ENCODE results near the gene VPS16. TPM values are rescaled to one million over a fixed set of nuclear protein-coding genes. Genes with fewer than 3 reads are reported as not detected.

VPS16 gene
- total RNA-seq, 1 experiment from 2014 or later = 38.1 TPM

DNA sequence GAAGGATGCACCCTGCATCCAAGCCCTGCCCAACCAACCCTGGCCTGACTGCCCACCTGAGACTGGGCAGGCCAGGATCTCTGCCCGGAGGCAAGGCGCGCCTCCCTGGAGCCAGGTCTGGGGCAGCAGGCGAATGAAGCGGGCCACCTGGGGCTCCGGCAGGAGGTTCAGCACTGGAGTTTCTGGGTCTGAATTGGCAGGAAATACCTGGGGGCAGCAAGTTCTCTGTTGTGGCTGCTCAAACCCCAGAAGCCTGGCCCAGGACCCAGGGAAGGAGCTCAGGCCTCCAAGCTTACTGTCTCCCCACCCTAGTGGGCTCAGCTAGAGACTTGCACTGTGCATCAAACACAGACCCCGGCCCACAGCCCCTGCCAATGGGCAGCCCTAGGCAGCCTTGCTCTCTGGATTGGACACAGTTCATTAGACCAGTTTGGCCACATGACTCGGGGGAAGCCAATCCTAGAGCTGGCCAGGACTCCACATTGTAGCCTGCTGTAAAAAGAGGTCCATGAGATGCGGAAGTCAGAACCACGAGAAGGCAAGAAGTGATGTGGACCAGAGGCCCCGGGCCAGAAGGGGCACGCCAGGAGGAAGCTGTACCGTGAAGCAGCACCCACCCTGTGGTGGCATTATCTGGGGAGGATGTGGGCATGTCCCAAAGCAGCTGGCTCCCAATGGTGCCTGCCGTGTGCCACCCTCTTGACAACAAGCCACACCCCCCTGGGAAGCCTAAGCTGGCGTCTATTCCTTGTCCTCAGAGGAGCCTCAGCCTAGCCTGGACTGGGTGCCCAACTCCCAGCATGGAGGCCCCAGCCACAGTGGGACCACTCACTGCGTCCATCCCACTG, 43.2 kb upstream of the VPS16 start:
- BruUV-seq (replicated peaks) = no TSS peak
- CTCF ChIA-PET = no interaction called here

DNA sequence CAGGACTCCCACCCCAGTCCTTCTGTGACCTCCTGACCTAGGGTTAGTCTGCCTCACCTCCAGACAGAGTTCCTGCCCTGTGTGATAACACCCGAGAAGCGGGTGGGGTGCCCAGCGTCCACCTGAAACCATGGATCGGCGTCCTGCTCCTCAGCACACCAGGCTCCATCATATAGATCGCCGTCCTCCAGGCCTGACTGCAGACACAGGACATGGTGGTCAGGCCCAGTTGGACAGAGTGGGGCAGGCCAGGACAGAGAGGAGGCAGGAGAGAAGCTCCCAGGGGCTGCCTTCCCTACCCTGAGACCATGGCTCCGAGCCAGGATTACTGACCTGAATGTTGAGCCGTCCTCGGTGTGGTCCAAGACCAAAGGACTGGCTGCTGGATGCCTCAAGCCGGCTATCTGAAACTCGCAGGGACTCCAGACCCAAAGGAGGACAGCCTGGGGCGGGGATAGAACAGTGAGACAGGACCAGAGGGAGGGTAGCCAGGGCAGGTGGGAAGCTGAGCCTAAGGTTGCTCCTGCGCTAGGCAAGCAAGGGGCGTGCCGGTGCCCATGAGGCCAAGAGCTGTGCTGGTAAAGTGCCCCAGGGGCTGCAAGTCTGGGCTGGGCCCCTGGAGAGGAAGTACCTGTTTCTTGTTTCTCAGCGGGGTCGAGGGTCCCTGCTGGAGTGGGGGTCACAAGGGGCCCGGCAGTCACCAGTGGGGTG, 42.3 kb upstream of the VPS16 start:
- H3K4me2 ChIP-seq (ENCODE audit: low read length) = peak overlapping the region; percentile 11; the same call in 1 of the 2 replicates
- H3K9ac ChIP-seq (ENCODE audit: low read length) = no peak overlapping the region
- DNase-seq (ENCODE audit: low read depth, low spot score) (no peak), ATAC-seq (no peak)
- H3K79me2 ChIP-seq (ENCODE audit: insufficient read depth, low read length) = no peaks in the 10 kb centered on the region
- ChIA-PET POLR2A (no interaction called here), RAD21 (ENCODE audit: low non-redundant PET in 1 of 2, low total read pairs in 2 of 2, uncharacterized antibody in 2 of 2, unreplicated experiment in 2 of 2) (no interaction called here), CTCF (no interaction called here)
- H3K36me3 ChIP-seq (ENCODE audit: control insufficient read depth in 1 of 2, insufficient read depth in 2 of 2, low read length in 2 of 2) = no peaks in the 10 kb centered on the region
- H3K27me3 ChIP-seq (ENCODE audit: insufficient read depth, low read length) = peaks cover 8% of the 10 kb centered on the region; the same call in 1 of the 2 replicates
- BruUV-seq (replicated peaks) = no TSS peak
- no peak overlapping the region for H3K4me3 ChIP-seq (replicated peaks in 1 of 2; ENCODE audit: low read depth in 1 of 2, low read length in 2 of 2)
- no peak overlapping the region for H3K27ac ChIP-seq (ENCODE audit: low read depth, low read length)
- H2AFZ ChIP-seq (ENCODE audit: low read depth, low read length, poor library complexity, severe bottlenecking) = no peak overlapping the region
- intact Hi-C loops (cut with micrococcal nuclease) = no loop called here
- no peak for TF ChIP-seq ELF1 (IDR thresholded peaks at IDR 0.05; ENCODE audit: borderline replicate concordance, low read depth)
- H4K20me1 ChIP-seq (ENCODE audit: insufficient read depth) = no peaks in the 10 kb centered on the region
- no peaks in the 10 kb centered on the region for H3K9me2 ChIP-seq (ENCODE audit: insufficient read depth)
- no peaks in the 10 kb centered on the region for H3K9me3 ChIP-seq (ENCODE audit: control insufficient read depth in 1 of 2, insufficient read depth in 1 of 2, low read depth in 1 of 2, low read length in 2 of 2)
- peaks cover 8 to 13% of the 10 kb centered on the region in 2 experiments; a peak in 3 of 4 replicates for H3K4me1 ChIP-seq (ENCODE audit: control insufficient read depth in 1 of 2, insufficient read depth in 2 of 2, low read length in 2 of 2)

More for the DNA sequence above, 43.2 kb upstream of the VPS16 start:
- Histone ChIP-seq H3K9me2 (ENCODE audit: insufficient read depth) (no peaks in the 10 kb centered on the region), H3K4me3 (replicated peaks in 1 of 2; ENCODE audit: low read depth in 1 of 2, low read length in 2 of 2) (no peak overlapping the region), H3K4me2 (ENCODE audit: low read length) (no peak overlapping the region), H3K79me2 (ENCODE audit: insufficient read depth, low read length) (no peaks in the 10 kb centered on the region), H4K20me1 (ENCODE audit: insufficient read depth) (no peaks in the 10 kb centered on the region), H3K4me1 (ENCODE audit: control insufficient read depth in 1 of 2, insufficient read depth in 2 of 2, low read length in 2 of 2) (peaks cover 8 to 13% of the 10 kb centered on the region in 2 experiments; a peak in 3 of 4 replicates), H3K36me3 (ENCODE audit: control insufficient read depth in 1 of 2, insufficient read depth in 2 of 2, low read length in 2 of 2) (no peaks in the 10 kb centered on the region), H3K9ac (ENCODE audit: low read length) (no peak overlapping the region), H3K9me3 (ENCODE audit: control insufficient read depth in 1 of 2, insufficient read depth in 1 of 2, low read depth in 1 of 2, low read length in 2 of 2) (no peaks in the 10 kb centered on the region), H3K27ac (ENCODE audit: low read depth, low read length) (no peak overlapping the region), H3K27me3 (ENCODE audit: insufficient read depth, low read length) (peaks cover 8% of the 10 kb centered on the region; the same call in 1 of the 2 replicates), H2AFZ (ENCODE audit: low read depth, low read length, poor library complexity, severe bottlenecking) (no peak overlapping the region)
- no peak for DNase-seq (ENCODE audit: low read depth, low spot score)
- intact Hi-C loops (cut with micrococcal nuclease) = no loop called here
- no peak for TF ChIP-seq JUND (IDR thresholded peaks at IDR 0.05)
- no peak for TF ChIP-seq TCF7L2 (IDR thresholded peaks at IDR 0.05; ENCODE audit: borderline replicate concordance, extremely low read depth, insufficient read depth, insufficient read length)
- no peak for TF ChIP-seq SIN3A (IDR thresholded peaks at IDR 0.05; ENCODE audit: low read depth)
- TF ChIP-seq RAD21 (IDR thresholded peaks at IDR 0.05; ENCODE audit: low read depth) = no peak
- TF ChIP-seq, protein P1, sequence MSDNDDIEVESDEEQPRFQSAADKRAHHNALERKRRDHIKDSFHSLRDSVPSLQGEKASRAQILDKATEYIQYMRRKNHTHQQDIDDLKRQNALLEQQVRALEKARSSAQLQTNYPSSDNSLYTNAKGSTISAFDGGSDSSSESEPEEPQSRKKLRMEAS (IDR thresholded peaks at IDR 0.05) = no peak
- TF ChIP-seq, protein P2, sequence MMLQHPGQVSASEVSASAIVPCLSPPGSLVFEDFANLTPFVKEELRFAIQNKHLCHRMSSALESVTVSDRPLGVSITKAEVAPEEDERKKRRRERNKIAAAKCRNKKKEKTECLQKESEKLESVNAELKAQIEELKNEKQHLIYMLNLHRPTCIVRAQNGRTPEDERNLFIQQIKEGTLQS (IDR thresholded peaks at IDR 0.05) = no peak
- TF ChIP-seq YY1 (IDR thresholded peaks at IDR 0.05; ENCODE audit: extremely low read depth, insufficient replicate concordance, low read depth, low read length) = no peak
- no peak for ATAC-seq
- POLR2A ChIA-PET = no interaction called here
- RAD21 ChIA-PET (ENCODE audit: low non-redundant PET in 1 of 2, low total read pairs in 2 of 2, uncharacterized antibody in 2 of 2, unreplicated experiment in 2 of 2) = no interaction called here
